ENCODE measurements around the gene SAP30BP.

GRCh38 chr17:75654176-75654575 lies 13.0 kb upstream of the SAP30BP start:
- no peak for TF ChIP-seq SUZ12 (IDR thresholded peaks at IDR 0.05)
- no peak for TF ChIP-seq ARNT (IDR thresholded peaks at IDR 0.05)
- no peak for TF ChIP-seq FOXK2 (IDR thresholded peaks at IDR 0.05)
- TF ChIP-seq BHLHE40 (IDR thresholded peaks at IDR 0.05; ENCODE audit: borderline replicate concordance): no peak
- no peak for TF ChIP-seq HDGF (IDR thresholded peaks at IDR 0.05; ENCODE audit: borderline replicate concordance)
- no peak for TF ChIP-seq ZNF384 (IDR thresholded peaks at IDR 0.05)
- TF ChIP-seq SP1 (IDR thresholded peaks at IDR 0.05): no peak
- no peak for TF ChIP-seq LEF1 (IDR thresholded peaks at IDR 0.05; ENCODE audit: borderline replicate concordance)
